HG02763 (cell line): ENCODE measurements around the gene C8G.

Experiments used
- ATAC-seq: cut with Tn5 transposase; IDR thresholded peaks from one replicate; pipeline ENCODE4 v1.9.1; 2021; ENCODE audit warnings: mild to moderate bottlenecking, moderate library complexity; ENCODE audit not compliant: unreplicated experiment

Gene C8G

DNA sequence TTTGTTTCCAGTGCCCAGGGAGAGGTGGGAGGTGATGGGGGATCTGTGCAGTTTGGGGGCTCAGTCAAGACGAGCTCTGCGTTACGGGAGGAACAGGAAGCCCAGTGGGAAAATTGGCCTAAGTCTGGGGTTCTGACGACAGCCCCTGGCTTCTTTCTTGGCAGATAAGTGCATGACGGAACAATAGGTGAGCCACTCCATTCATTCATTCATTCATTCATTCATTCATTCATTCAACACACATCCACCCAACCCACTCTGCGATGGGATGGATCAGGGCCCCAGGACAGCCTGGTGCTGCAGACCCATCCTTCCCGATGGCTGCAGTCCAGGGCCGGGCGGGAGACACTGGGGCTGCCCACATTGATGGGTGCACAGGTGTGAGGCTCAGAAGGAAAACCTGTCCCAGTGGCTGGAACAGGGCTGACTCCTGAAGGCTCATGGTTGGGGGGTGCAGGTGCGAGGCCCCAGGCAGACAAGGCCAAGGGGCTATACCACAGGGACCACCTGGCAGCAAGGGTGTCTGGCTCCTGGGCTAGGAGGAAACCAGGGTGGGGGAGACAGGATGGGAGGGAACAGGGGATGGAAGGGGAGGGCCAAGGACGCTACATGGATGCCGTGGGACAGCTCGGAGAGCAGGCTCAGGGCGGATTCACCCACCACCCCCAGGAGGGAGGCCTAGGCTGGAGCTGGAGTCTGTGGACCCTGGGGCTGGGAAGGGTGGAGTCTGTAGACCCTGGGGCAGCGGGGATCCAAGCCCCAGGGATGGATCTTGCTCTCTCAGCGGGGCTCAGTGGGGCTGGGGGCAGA, 35.8 kb downstream of the C8G start:
- no peak for ATAC-seq

DNA sequence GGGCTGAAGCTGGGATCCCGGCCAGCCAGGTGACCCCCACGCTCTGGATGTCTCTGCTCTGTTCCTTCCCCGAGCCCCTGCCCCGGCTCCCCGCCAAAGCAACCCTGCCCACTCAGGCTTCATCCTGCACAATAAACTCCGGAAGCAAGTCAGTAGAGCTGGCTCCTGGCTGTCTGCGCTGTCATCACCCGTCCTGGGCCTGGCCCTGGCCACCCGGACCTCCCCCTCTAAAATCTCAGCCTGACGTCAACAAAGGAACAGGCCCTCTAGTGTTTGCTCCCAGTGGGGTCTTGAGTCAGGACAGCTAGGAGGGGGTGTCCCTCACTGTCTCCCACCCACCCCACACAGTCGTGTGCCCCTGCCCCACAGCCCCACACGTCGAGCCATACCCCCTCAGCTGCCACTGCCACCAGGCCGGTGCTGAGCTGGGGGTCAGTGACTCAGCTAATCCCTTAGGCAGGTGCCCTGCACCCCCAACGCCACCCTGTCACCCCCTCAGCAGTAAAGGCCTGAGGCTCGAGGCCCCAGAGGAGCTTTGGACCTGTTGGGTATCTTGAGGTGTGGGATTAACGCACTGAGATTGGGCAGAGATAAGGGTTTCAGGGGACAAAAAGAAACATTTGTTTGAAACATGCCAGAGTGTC, 36.7 kb downstream of the C8G start:
- ATAC-seq, result no peak

DNA sequence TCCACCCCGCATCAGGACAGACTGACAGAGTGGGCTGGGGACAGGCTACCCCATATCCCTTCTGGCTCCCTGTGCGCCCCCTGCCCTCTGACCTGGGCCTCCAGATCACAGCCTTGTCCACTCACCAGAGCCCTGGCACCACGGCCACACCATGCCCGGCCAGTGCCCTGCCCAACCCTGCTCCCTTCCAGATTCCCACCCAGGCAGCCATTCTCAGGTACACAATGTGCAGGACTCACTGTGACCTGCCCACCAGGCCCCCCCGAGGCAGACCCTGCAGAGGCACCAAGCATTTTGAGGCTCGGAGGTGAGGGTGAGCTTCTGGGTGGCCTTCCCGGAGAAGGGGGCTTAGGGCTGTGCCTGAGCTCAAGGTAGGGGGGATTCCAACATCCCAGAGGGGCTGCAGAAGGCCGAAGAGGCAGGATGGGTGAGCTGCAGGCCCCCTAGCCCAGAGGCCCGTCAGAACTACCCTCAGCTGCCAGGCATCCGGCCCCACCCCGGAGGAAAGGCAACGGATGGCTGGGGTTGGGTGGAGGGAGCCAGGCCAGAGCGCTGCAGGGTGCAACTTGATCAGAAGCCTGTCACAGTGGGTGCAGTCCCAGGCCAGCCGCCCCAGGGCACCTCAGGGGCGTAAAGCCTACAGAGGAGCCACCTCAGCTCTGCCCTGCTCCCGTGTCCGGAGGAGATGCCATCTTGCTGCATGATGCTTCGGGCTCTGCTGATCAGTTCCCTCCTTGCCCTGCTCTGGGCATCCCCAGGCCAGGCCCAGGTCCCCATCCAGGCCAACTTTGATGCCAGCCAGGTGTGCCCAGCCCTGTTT, 37.4 kb downstream of the C8G start, which contains the start of gene LCNL1:
TSS of gene LCNL1 (plus strand) at position 762 of the 820 bp plus-strand sequence. CDS start 594 bp downstream, outside the sequence.
- ATAC-seq, result no peak

- ATAC-seq, result no peak
Observed at GRCh38 chr9:136983167-136983566, 38.1 kb downstream of the C8G start.

DNA sequence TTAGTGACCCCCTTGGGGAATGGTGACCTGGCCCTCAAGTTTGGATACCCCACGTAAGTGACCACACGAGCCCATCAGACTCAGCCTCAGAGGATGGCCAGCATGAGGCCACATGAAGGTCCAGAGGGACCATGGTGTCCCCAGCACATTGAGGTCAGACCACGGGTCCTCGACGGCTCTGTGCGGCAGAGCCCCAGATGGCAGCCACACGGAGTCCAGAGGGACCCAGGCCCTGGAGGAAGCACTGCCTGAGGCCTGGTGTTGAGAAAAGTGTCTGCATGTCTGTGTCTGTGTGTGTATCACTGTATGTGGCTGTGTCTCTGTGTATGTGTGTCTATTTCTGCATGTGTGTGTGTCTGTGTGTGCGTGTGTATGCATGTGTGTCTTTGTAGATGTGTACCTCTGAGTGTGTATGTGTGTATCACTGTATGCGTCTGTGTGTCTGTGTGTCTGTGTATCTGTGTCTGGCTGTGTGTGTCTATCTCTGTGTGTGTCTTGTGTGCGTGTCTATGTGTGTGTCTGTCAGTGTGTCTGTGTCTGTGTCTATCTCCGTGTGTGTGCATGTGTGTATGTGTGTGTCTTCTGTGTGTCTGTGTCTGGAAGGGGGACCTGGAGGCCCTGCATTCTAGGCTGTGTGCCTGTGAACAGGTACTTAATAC, 38.7 kb downstream of the C8G start:
- ATAC-seq, result no peak

DNA sequence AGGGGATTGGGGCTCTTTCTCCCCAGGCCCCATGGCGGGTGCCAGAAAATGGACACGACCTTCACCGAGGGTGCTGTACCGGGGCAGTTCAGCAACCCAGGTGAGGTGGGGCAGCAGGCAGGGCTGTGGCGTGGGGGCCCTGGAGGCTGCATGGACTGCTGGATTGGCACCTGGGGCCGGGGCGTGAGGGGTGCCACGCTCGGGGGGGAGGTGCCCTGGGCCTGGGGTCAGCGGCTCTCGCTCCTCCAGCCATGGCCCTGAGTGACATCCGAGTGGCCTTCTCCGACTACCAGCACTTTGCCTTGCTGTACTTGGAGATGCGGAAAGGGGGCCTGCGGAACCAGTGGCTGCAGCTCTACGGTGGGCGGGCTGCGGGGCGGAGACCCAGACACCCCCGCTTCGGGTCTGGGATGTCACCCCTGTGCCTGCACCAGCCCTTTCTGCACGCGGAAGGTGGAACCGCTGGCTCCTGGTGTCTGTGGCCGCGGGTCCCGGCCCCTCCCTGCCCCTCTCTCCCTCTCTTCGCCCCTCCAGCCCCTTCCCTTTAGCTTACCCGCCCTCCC, 39.5 kb downstream of the C8G start:
- no peak for ATAC-seq

DNA sequence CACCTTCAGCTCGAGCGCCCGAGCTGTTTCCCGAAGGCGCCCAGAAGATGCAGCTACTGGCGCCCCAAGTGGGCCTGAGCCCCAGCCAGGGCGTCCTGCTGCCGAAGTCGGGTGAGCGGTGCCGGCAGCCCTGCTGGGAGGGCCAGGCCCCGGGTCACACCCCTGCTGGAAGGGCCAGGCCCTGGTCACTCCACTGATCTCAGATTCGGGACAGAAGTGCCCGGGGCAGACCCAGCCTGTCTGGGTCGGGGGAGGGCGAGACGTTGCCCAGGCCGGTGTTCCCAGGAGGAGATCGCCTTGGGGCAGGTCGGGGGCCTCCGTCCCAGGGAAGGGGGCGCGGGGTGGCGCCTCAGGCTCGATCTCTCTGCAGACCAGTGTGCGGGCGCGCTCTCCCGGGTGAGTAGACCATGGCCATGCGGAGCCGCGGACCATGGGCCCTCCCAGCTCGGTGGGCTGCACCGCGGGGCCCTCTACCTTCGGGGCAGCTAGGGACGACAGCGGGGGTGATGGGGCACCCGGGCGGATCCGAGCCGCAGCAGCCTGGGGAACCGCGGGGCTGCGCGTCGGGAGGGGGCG, 40.1 kb downstream of the C8G start:
- ATAC-seq, result no peak

DNA sequence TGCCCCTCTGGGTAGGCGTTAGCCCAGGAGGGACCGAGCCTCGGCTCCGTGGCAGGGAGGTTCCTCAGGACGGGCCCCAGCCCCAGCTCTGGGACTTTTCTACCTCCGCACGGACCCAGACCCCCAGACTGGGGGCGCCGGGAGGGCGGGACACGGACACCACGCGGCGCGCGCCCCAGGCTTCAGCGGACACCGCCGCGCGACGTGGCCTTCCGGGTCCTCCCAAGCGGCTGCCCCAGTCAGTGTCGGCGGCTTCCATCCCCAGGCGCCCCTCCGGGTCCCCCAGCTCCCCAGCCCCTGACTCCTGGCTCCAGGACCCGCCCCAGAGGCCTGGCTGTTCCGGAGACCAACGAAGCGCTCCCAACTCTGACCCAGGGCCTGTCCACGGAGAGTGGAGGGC, 40.8 kb downstream of the C8G start:
- no peak for ATAC-seq

- no peak for ATAC-seq
Observed at GRCh38 chr9:136988872-136989271, 43.8 kb downstream of the C8G start.

DNA sequence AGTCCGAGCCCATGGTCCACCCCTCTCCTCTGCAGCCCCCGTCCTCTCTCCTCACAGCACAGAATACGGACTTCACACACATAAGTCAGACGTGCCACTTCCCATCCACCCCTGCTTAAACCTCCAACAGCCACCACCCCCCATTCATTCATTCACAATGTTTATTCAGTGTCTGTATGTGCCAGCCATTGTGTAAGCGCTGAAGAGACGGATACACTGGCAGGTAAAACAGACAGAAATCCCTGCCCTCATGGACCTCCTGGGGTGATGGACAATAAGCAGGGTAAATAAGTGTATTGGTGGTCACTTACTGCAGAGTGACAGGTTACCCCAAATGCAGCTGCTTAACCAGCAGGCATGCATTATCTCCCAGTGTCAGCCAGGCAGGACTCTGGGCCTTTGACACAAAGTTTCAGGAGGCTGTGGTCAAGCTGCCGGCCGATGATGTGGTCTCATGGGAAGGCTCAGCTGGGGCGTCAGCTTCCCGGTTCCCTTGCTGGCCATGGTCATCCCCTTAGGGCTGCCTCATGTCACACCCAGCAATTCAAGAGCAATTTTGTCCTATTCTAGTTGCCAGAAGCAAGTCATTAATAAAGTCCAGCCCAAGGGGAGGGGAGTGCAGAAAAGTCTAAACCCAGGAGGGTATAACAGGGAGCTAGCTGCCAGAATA, 45.3 kb downstream of the C8G start:
- no peak for ATAC-seq

- peak; percentile 75 for ATAC-seq
Observed at GRCh38 chr9:136991993-136992818, 47.2 kb downstream of the C8G start, which contains the start of gene PAXX. TSS of gene PAXX (plus strand) at chr9:136992422. CDS start at chr9:136992444, 22 bp downstream.

GRCh38 chr9:136992819-136993369, 47.9 kb downstream of the C8G start:
- ATAC-seq, result no peak

GRCh38 chr9:136994180-136994887, 49.3 kb downstream of the C8G start:
- no peak for ATAC-seq

DNA sequence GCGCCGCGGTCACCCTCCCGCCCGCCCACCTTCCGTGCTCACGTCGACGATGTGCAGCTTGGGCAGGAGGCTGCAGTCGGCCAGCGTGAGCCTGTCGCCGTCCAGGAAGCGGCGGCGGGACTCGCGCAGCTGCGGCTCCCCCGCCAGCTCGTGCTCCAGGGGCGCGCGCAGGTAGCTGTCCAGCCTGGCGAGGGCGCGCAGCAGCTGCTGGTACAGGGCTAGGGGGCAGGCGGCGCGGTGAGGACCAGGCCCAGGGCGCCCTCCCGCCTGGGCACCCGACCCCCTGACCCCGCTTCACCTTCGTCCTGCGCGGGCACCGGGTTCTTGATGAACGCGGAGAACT, 49.8 kb downstream of the C8G start:
- ATAC-seq, result no peak

- no peak for ATAC-seq
Observed at GRCh38 chr9:136995362-136995761, 50.3 kb downstream of the C8G start.

DNA sequence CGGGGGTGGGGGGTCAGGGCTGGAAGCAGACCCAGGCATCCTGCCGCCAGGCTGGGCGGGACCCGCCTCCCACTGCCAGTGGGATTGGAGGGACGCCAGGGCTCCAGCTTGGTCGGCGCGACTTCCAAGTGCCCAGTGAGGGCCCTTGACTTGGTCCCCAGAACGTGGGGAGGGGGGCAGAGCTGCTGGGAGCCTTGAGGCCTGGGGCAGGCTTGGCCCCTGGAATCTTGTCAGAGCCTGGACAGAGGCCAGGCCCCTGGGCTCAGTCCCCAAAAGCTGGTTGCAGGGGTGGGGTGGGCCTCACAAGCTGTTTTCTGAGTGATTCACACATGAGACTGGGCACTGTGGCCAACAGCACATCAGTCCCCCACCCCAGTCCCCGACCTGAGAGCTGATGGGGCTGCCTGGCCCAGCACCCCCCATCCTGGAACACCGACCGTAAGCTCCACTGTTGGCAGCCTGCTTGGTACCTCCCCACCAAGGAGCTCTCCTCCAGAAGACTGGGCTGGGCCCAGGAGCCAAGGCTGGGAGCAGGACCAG, 50.8 kb downstream of the C8G start:
- ATAC-seq, result no peak
